ENCODE measurements around the gene TSPAN11. TPM values are rescaled to one million over a fixed set of nuclear protein-coding genes. Genes with fewer than 3 reads are reported as not detected.

TSPAN11 gene
- total and polyA plus RNA-seq, 2 donors (not counting 1 experiment from before 2014, with no cell fraction given), result not detected

DNA sequence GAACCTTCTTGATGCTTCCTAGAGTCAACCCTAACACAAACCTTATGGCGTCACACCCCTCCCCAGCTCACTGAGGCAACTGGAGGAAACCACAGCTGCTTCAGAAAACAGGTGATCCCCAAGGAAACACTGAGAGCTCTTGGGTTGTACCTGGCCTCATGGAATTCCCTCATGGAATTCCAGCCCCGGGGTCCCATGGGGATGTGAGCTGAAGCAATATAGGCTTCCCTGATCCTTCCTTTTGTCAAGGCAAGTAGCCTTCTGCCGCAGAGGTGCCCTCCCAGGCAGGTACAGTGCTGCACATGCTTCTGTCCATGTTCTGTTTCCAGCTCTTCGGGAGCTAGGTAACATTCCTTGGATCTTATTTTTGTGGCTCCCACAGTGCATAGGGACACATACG lies 47.3 kb downstream of the TSPAN11 start:
- H3K9me3 Mint-ChIP-seq (ENCODE audit: insufficient read depth), result no peaks in the 10 kb centered on the region
- Histone ChIP-seq H3K4me2 (replicated peaks; ENCODE audit: low read depth, low read length, poor library complexity, severe bottlenecking) (no peak overlapping the region), H3K4me1 (ENCODE audit: control insufficient read depth in 2 of 2, insufficient read depth in 2 of 2, low read length in 2 of 2) (no peaks in the 10 kb centered on the region), H4K20me1 (ENCODE audit: control insufficient read depth, insufficient read depth, low read length, poor library complexity, severe bottlenecking) (no peaks in the 10 kb centered on the region), H3K36me3 (replicated peaks in 1 of 2; ENCODE audit: control extremely low read depth in 1 of 2, control insufficient read depth in 1 of 2, extremely low read depth in 1 of 2, insufficient read depth in 2 of 2, low read length in 1 of 2) (no peaks in the 10 kb centered on the region), H2AFZ (ENCODE audit: insufficient read depth, low read depth, low read length, poor library complexity, severe bottlenecking) (no peak overlapping the region), H3K27me3 (replicated peaks in 1 of 4; ENCODE audit: control extremely low read depth in 1 of 4, control insufficient read depth in 3 of 4, insufficient read depth in 4 of 4, low read length in 3 of 4) (no peaks in the 10 kb centered on the region), H3K9ac (ENCODE audit: low read length) (no peak overlapping the region), H3K9me3 (ENCODE audit: control extremely low read depth in 1 of 3, control insufficient read depth in 2 of 3, insufficient read depth in 1 of 3, low read length in 2 of 3) (no peaks in the 10 kb centered on the region), H3K4me3 (ENCODE audit: control extremely low read depth in 1 of 5, extremely low read depth in 1 of 5, insufficient read depth in 1 of 5, low read depth in 2 of 5, low read length in 4 of 5) (no peak overlapping the region), H3K79me2 (ENCODE audit: control insufficient read depth, insufficient read depth, low read length) (no peaks in the 10 kb centered on the region), H3K27ac (ENCODE audit: low read length in 2 of 2) (no peak overlapping the region)
- ChIA-PET POLR2A (no interaction called here), CTCF (no interaction called here)
- no peak overlapping the region for H3K4me3 Mint-ChIP-seq
- TF ChIP-seq EZH2 (IDR thresholded peaks at IDR 0.05; ENCODE audit: borderline replicate concordance, insufficient read depth, low read depth, low read length, poor library complexity, severe bottlenecking), result no peak
- TF ChIP-seq, protein P1, sequence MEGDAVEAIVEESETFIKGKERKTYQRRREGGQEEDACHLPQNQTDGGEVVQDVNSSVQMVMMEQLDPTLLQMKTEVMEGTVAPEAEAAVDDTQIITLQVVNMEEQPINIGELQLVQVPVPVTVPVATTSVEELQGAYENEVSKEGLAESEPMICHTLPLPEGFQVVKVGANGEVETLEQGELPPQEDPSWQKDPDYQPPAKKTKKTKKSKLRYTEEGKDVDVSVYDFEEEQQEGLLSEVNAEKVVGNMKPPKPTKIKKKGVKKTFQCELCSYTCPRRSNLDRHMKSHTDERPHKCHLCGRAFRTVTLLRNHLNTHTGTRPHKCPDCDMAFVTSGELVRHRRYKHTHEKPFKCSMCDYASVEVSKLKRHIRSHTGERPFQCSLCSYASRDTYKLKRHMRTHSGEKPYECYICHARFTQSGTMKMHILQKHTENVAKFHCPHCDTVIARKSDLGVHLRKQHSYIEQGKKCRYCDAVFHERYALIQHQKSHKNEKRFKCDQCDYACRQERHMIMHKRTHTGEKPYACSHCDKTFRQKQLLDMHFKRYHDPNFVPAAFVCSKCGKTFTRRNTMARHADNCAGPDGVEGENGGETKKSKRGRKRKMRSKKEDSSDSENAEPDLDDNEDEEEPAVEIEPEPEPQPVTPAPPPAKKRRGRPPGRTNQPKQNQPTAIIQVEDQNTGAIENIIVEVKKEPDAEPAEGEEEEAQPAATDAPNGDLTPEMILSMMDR (IDR thresholded peaks at IDR 0.05), result no peak
- no peak for DNase-seq
- H3K4me1 Mint-ChIP-seq, result no peaks in the 10 kb centered on the region
- no peaks in the 10 kb centered on the region for H3K27me3 Mint-ChIP-seq
- 94% methylated on average over 5 of the region's 5 CpGs for WGBS (ENCODE audit: insufficient coverage)
- no peak overlapping the region for H3K27ac Mint-ChIP-seq
- intact Hi-C loops (cut with micrococcal nuclease), result no loop called here
- no peak for ATAC-seq (ENCODE audit: low read depth)

DNA sequence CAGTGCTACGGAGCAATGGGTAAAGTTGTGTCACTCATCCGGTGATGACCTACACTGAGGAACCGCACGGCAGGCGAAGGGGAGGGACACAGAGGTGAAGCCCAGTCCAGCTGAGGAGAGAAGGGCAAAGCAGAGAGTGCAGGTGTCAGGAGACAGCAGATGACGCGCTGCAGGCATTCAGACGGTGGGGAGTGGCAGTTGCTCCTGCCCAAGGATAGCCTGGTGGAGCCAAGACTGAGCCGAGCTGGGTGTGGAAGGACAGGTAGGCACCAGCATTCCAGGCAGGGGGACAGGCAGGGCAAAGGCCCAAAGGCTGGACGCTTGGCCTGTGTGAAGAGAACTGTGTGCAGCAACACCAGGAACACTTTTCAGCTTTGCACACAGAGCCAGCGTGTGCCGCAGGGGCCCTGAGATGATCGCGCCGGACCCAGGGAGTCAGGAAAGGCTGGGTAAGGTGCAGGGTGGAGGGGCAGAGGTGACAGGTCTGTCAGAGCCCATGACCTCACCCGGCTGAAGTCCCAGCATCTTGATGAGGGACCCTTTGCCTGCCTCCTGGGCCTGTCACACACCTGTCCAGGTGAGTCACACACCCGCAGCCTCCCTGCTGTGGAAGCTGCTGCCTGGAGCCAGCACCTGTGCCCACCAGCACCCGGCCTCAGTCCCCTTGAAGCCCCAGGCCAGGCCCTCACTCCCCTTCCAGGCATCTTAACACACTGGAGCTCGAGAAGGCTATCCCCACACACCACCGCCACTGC lies 48.4 kb downstream of the TSPAN11 start:
- H3K4me2 ChIP-seq (replicated peaks; ENCODE audit: low read depth, low read length, poor library complexity, severe bottlenecking), result no peak overlapping the region
- no peaks in the 10 kb centered on the region for H3K36me3 ChIP-seq (replicated peaks in 1 of 2; ENCODE audit: control extremely low read depth in 1 of 2, control insufficient read depth in 1 of 2, extremely low read depth in 1 of 2, insufficient read depth in 2 of 2, low read length in 1 of 2)
- no peaks in the 10 kb centered on the region for H3K27me3 ChIP-seq (replicated peaks in 1 of 4; ENCODE audit: control extremely low read depth in 1 of 4, control insufficient read depth in 3 of 4, insufficient read depth in 4 of 4, low read length in 3 of 4)
- WGBS (ENCODE audit: insufficient coverage), result 87% methylated on average over 20 of the region's 20 CpGs
- ATAC-seq (ENCODE audit: low read depth) (no peak), DNase-seq (no peak)
- no peak overlapping the region for H3K9ac ChIP-seq (ENCODE audit: low read length)
- Mint-ChIP-seq H3K4me3 (no peak overlapping the region), H3K27me3 (no peaks in the 10 kb centered on the region), H3K4me1 (no peaks in the 10 kb centered on the region), H3K27ac (no peak overlapping the region), H3K9me3 (ENCODE audit: insufficient read depth) (no peaks in the 10 kb centered on the region)
- no peaks in the 10 kb centered on the region for H3K79me2 ChIP-seq (ENCODE audit: control insufficient read depth, insufficient read depth, low read length)
- H4K20me1 ChIP-seq (ENCODE audit: control insufficient read depth, insufficient read depth, low read length, poor library complexity, severe bottlenecking), result no peaks in the 10 kb centered on the region
- H3K9me3 ChIP-seq (ENCODE audit: control extremely low read depth in 1 of 3, control insufficient read depth in 2 of 3, insufficient read depth in 1 of 3, low read length in 2 of 3), result no peaks in the 10 kb centered on the region
- POLR2A ChIA-PET, result no interaction called here
- intact Hi-C loops (cut with micrococcal nuclease), result no loop called here
- no peak overlapping the region for H3K27ac ChIP-seq (ENCODE audit: low read length in 2 of 2)
- CTCF ChIA-PET, result no interaction called here
- TF ChIP-seq, protein P1 (IDR thresholded peaks at IDR 0.05), result no peak
- TF ChIP-seq EZH2 (IDR thresholded peaks at IDR 0.05; ENCODE audit: borderline replicate concordance, insufficient read depth, low read depth, low read length, poor library complexity, severe bottlenecking), result no peak
- H3K4me3 ChIP-seq (ENCODE audit: control extremely low read depth in 1 of 5, extremely low read depth in 1 of 5, insufficient read depth in 1 of 5, low read depth in 2 of 5, low read length in 4 of 5), result no peak overlapping the region
- no peak overlapping the region for H2AFZ ChIP-seq (ENCODE audit: insufficient read depth, low read depth, low read length, poor library complexity, severe bottlenecking)
- H3K4me1 ChIP-seq (ENCODE audit: control insufficient read depth in 2 of 2, insufficient read depth in 2 of 2, low read length in 2 of 2), result no peaks in the 10 kb centered on the region
